ENCODE measurements around the gene BARHL2.

Gene BARHL2

GRCh38 chr1:90724361-90724760 lies 7.3 kb upstream of the BARHL2 start:
- no peak for DNase-seq

GRCh38 chr1:90723590-90724108 lies 6.5 kb upstream of the BARHL2 start:
- no peak for DNase-seq

DNA sequence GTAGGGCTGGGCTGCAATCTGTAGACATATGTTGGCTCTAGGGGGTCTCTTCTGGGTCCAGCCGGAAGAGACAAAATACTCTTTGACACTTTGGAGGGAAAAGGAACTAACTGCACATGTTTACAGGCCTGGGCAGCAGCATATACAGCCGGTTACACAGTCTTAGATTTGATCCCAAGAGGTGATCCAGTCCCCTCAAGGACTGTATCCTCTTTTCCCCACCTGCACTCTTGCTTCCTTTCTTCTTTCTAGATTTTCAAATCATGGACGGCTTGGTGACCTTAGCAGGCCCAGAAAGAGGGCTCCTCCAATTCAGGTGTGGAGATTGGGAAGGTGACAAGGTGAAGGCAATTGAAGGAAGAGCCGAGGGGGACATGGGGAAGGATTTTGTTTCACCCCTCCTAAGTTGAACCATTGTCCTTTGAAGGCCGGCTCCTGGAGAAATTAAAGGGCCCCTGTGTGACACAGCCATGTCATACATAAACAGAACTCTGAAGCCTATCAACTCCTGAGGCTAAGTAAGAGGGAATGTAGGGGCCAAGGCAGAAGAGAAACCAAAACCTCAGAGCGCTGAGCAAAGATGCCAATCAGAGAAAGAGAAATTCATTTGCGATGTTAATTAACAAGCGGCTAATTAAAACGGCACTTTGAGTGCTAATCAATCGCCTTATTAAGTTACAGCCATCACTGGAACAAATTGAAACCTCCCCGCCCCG lies 5.9 kb upstream of the BARHL2 start:
- DNase-seq = no peak

DNA sequence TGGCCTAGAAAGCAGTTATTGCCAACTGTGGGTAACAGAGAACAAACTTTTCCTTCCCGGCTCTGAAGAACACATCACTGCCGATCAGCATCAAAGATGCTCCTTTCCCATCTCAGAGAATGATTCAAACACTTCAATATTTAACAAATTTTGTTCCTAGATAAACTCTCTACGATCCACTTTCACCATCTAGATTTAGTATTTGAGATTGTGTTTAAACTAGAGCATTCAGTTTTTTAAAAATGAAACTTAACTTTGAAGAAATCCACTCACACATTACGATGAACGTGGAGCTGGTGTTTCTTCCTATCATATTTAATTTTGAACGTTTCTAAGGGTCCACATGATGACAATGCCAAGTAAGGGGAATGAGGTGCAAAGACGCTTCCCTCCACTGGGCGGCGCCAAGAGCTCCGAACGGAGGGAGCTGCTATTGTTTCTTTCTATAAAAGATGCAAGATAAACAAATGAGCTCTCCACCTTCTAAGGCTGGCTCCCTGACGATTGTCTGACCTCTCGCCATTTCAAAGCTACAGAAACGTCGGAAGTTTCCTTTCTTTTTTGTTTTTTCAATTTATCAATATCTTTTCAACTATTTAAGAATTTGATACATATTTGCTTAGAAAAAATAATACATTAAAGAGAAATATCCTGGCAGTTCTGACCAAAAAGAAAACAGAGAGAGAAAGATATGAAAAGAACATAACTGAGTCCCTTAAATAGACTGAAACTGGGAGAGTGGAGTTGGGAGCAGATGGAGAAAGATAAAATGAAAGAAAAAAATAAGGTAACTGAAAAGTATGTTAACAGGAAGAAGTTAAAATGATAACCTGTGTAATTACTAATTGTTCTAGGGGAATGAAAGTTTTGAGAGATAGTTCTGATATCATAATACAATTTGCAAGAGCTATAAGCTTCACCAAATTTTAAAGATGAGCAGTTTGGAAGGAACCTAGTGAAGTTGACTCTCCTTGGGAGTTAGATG lies 4.4 kb upstream of the BARHL2 start:
- no peak for DNase-seq

DNA sequence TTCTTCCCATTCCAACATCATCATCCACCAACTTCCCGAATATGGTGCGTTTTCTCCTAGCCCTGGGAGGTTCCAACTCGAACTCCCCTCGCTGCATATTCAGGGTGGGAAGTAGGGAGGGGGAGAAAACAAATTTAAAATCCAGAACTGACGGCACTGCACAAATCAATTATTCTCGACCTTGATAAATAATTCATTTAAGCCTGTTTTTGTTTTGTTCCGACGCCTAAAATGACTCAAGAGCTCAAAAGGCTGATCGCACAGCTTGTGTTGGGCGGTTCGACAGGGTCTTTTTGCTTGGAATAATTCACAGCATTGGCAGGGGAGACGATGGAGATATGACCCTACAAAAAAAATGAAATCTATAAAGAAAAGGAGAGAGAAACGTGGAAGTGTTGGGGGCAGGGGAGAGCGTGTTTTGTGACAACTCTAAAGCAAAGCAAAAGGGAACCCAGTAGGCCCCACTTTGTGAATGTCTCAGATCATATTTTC lies 3.1 kb upstream of the BARHL2 start:
- DNase-seq = no peak

- no peak for DNase-seq
Observed at GRCh38 chr1:90719330-90720144, 2.4 kb upstream of the BARHL2 start.

- DNase-seq = no peak
Observed at GRCh38 chr1:90718411-90719329, 1.6 kb upstream of the BARHL2 start.

DNA sequence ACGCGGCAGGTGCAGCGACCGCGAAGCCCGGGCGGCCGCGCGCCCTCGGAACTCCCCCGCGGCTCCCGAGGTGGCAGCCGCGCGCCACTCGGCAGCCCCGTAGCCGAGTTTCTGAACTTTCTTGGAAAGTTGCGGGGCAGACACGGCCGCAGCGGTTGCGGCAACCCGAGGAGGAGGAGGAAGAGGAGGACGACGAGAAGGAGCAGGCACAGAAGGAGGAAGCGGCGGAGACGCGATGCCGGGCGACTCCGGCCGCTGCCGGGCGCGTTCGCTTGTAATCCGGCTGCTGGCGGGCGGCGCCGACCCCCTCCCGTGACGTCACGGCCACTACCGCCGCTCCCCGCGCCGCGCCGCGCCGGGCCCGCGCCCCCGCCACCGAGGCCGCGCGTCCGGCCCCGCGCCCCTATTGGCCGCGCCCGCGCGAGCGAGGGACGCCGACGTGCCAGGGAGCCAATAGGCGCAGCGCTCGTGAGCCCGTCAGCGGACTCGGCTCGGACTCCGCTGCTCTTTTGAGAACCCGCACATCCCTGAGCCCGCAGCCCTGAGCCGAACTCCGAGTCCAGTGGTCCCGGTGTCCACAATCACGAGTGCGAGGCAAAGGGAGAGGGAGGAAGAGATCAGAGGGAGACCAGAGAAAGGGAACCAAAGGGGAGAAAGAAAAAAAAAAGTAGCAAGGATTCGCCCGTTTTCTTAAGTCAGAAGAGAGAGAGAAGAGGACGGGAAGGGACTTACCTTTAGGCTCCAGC lies 736 bp upstream of the BARHL2 start:
- no peak for DNase-seq

- DNase-seq = no peak
Observed at GRCh38 chr1:90717356-90717664, 208 bp upstream of the BARHL2 start.

DNA sequence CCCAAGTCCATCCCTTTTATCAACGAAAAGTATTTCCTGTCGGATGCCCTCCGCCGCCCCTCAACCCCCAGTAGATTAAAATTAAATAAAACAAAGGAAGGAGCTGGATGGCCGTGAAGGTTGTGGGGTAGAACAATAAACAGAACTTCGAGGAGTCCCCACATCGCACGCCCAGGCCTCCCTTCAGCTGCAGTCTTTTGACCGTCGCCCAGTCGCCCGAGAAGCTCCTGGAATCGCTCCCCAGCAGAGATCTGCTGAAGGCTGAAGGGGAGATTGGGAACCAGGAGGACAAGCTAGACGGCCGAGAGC lies 905 bp downstream of the BARHL2 start:
- DNase-seq = no peak

- no peak for DNase-seq
Observed at GRCh38 chr1:90715309-90715708, 1.8 kb downstream of the BARHL2 start.

- no peak for DNase-seq
Observed at GRCh38 chr1:90714521-90714951, 2.6 kb downstream of the BARHL2 start.

DNA sequence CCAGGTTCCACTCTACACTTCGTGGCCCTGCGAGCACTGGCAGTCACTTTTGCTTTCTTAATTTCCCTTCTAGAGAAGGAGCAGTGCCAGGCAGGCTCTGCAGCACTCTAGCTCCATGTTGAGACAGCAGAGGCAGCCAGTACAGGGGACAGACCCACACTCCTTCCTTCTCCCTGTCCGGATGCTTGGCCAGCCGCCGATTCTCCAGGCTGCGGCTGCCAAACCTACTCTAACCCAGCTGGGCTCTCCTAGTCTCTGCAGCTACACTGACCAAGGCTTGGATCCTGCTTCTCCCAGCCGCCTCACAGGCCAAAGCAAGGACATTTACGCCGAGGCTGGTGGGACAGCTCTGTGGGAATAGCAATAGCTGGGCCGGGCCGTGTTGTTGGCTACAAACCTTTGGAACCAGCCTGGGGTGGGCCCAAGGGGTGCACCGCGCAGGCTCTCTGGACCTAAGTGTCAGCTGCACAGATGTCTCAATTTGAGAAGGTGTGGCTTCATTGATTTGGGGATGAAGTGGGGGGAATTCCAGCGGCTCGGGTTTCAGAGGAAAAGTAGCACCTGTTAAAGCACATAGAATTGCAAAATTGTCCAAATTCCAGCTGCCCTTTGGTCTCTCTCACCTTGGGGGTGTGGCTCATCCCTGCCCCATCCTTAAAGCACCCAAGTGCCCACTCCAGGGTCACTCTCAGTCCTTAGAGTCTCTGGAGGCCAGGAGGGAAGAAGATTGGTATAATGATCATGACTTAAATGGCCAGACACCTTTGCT lies 3.2 kb downstream of the BARHL2 start:
- DNase-seq = no peak

GRCh38 chr1:90712915-90713730 lies 4.0 kb downstream of the BARHL2 start:
- no peak for DNase-seq

GRCh38 chr1:90712153-90712856 lies 4.8 kb downstream of the BARHL2 start:
- no peak for DNase-seq

DNA sequence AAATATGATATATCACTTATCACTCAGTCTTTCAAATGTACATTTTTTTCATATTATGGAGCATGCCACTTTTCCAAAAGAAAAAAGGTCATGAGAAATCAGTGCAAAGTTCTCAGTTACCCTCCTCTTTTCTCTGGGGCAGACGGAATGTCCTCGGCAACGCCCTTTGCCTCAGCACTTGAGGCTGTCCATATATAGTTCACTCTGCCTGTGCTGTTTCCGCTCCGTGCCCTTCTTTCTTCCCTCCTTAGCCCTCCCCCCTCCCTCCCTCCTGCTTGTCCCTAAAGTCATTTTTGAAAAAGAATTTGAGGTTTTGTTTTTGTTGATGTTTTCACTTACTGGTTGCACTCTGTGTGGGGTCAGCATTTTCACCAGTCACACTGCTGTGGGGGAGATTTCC lies 5.4 kb downstream of the BARHL2 start:
- no peak for DNase-seq

GRCh38 chr1:90710579-90711536 lies 6.2 kb downstream of the BARHL2 start:
- no peak for DNase-seq

DNA sequence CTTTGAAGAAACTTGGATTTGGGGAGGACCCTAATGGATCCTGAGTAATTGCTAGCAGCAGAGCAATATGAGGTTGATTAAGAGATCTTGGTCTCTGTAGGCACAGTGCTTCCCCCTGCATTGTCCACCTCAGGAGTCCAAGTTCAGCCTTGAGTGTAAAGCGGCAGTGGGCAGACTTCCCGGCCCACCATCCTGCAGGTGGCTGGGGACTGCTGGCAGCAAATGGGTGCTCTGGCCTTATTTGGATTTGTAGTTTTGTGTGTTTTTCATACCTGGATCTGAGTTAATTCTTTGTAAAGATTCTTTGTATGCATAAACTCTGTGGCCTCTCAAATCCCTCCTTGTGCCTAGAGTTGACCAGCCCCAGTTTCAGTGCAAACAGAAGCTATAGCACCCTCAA lies 7.6 kb downstream of the BARHL2 start:
- no peak for DNase-seq

Measured in GDM1 (cell line).